Loucy (cell line): Measurements from ENCODE around the gene PAFAH1B1.
"Not testable (repeated sequence)": the region's sequence is repeated elsewhere in the genome, so short reads cannot be mapped to it uniquely, and the experiment has no call there.

Source experiments
- H2AFZ ChIP-seq: fragments of 200-600 bp; sonication (generic); 2 replicates; pipeline ENCODE4 v1.6.0; 2016; ENCODE audit warnings: antibody characterized with exemption, mild to moderate bottlenecking, low read length, moderate library complexity
- H3F3A ChIP-seq: fragments of 200-600 bp; 2 replicates; pipeline ENCODE4 v1.6.0; 2016; ENCODE audit warnings: antibody characterized with exemption, low read depth, mild to moderate bottlenecking
- H3K27me3 ChIP-seq: fragments of 200-600 bp; sonication (generic); 2 replicates; pipeline ENCODE4 v1.6.1; 2014; ENCODE audit warnings: low read length, mild to moderate bottlenecking; ENCODE audit not compliant: insufficient read depth, poor library complexity, severe bottlenecking
- H3K36me3 ChIP-seq: fragments of 200-600 bp; sonication (generic); 2 replicates; pipeline ENCODE4 v1.6.1; 2016; ENCODE audit warnings: low read length; ENCODE audit not compliant: insufficient read depth
- H3K4me1 ChIP-seq: fragments of 200-600 bp; sonication (generic); 2 replicates; pipeline ENCODE4 v1.5.1; 2014; ENCODE audit warnings: low read length, mild to moderate bottlenecking; ENCODE audit not compliant: insufficient read depth, poor library complexity, severe bottlenecking
- H3K4me2 ChIP-seq: fragments of 200-600 bp; sonication (generic); 2 replicates; pipeline ENCODE4 v1.6.0; 2014; ENCODE audit warnings: antibody characterized with exemption, low read length, low read depth, mild to moderate bottlenecking; ENCODE audit not compliant: poor library complexity, severe bottlenecking
- H3K4me3 ChIP-seq: fragments of 200-600 bp; sonication (generic); 2 replicates; pipeline ENCODE4 v1.5.1; 2014; ENCODE audit warnings: low read length, mild to moderate bottlenecking, mixed read lengths; ENCODE audit not compliant: poor library complexity, severe bottlenecking
- H3K79me2 ChIP-seq: fragments of 200-600 bp; sonication (generic); 2 replicates; pipeline ENCODE4 v1.6.1; 2014; ENCODE audit warnings: low read length; ENCODE audit not compliant: insufficient read depth
- H3K9ac ChIP-seq: fragments of 200-600 bp; sonication (generic); 2 replicates; pipeline ENCODE4 v1.6.0; 2014; ENCODE audit warnings: mild to moderate bottlenecking, low read depth, low read length, moderate library complexity; ENCODE audit not compliant: poor library complexity, severe bottlenecking
- H3K9me2 ChIP-seq: fragments of 200-600 bp; sonication (generic); replicated peaks from 2 replicates; pipeline ENCODE4 v1.6.1; 2016; ENCODE audit warnings: low read depth, low read length, mixed read lengths
- H3K9me3 ChIP-seq: fragments of 200-600 bp; sonication (generic); 2 replicates; pipeline ENCODE4 v1.6.1; 2014; ENCODE audit warnings: mild to moderate bottlenecking, antibody characterized with exemption, low read length, low read depth; ENCODE audit not compliant: insufficient read depth
- H4K20me1 ChIP-seq: fragments of 200-600 bp; sonication (generic); 2 replicates; pipeline ENCODE4 v1.6.0; 2014; ENCODE audit warnings: antibody characterized with exemption, low read length, mild to moderate bottlenecking; ENCODE audit not compliant: insufficient read depth, poor library complexity, severe bottlenecking
- CTCF ChIP-seq: fragments of 200-600 bp; sonication (generic); conservative IDR thresholded peaks from 2 replicates; pipeline ENCODE4 v1.5.1; 2014; ENCODE audit warnings: mild to moderate bottlenecking, antibody characterized with exemption, low read length
- EZH2phosphoT487 ChIP-seq: fragments of 200-600 bp; IDR thresholded peaks from 2 replicates; pipeline ENCODE4 v1.6.1; 2018; ENCODE audit warnings: antibody characterized with exemption, mild to moderate bottlenecking, moderate library complexity, borderline replicate concordance

The PAFAH1B1 gene

GRCh38 chr17:2592971-2593820 is at the start of gene PAFAH1B1:
TSS of gene PAFAH1B1 (plus strand) at chr17:2593654. CDS start at chr17:2638289, 44,635 bp downstream.
- H4K20me1 ChIP-seq: peaks cover 42% of the 10 kb centered on the region
- no peaks in the 10 kb centered on the region for H3K9me3 ChIP-seq
- H3K27me3 ChIP-seq: peaks cover 7% of the 10 kb centered on the region
- TF ChIP-seq EZH2phosphoT487 (no peak), CTCF (0 out of 2 replicates have a peak, but pooled peaks have one; percentile 11)
- peak within 1 kb of the TSS; percentile 95 for H3K9ac ChIP-seq
- H3K4me3 ChIP-seq: peak within 1 kb of the TSS; percentile 98
- no peaks in the 10 kb centered on the region for H3K9me2 ChIP-seq
- H2AFZ ChIP-seq: peak within 1 kb of the TSS; percentile 86
- no peaks in the 10 kb centered on the region for H3K36me3 ChIP-seq
- peaks cover 44% of the 10 kb centered on the region for H3K79me2 ChIP-seq
- peaks cover 28% of the 10 kb centered on the region for H3K4me1 ChIP-seq
- H3F3A ChIP-seq: no peaks in the 10 kb centered on the region
- H3K4me2 ChIP-seq: peak within 1 kb of the TSS; percentile 99

- Histone ChIP-seq H3K4me3 (no peak overlapping the region), H3K36me3 (no peaks in the 10 kb centered on the region), H2AFZ (no peak overlapping the region), H3F3A (no peaks in the 10 kb centered on the region), H3K9ac (no peak overlapping the region), H3K4me2 (no peak overlapping the region), H3K9me3 (no peaks in the 10 kb centered on the region), H3K27me3 (no peaks in the 10 kb centered on the region), H3K79me2 (no peaks in the 10 kb centered on the region), H3K4me1 (no peaks in the 10 kb centered on the region), H4K20me1 (no peaks in the 10 kb centered on the region), H3K9me2 (no peaks in the 10 kb centered on the region)
- TF ChIP-seq EZH2phosphoT487 (no peak), CTCF (no peak)
These were observed 48.1 kb upstream of the PAFAH1B1 start for GRCh38 chr17:2545393-2545792.

- H3K9me3 ChIP-seq: no peaks in the 10 kb centered on the region
- no peaks in the 10 kb centered on the region for H3K4me1 ChIP-seq
- no peaks in the 10 kb centered on the region for H3F3A ChIP-seq
- no peaks in the 10 kb centered on the region for H3K9me2 ChIP-seq
- no peaks in the 10 kb centered on the region for H4K20me1 ChIP-seq
- no peaks in the 10 kb centered on the region for H3K79me2 ChIP-seq
- H3K4me3 ChIP-seq: no peak overlapping the region
- no peaks in the 10 kb centered on the region for H3K27me3 ChIP-seq
- TF ChIP-seq CTCF: no peak
- no peak for TF ChIP-seq EZH2phosphoT487
- no peak overlapping the region for H3K4me2 ChIP-seq
- H3K9ac ChIP-seq: no peak overlapping the region
- H2AFZ ChIP-seq: no peak overlapping the region
- no peaks in the 10 kb centered on the region for H3K36me3 ChIP-seq
These were observed 46.3 kb upstream of the PAFAH1B1 start for GRCh38 chr17:2547176-2547575.

GRCh38 chr17:2548026-2548425 is 45.4 kb upstream of the PAFAH1B1 start:
- H3K4me3 ChIP-seq, H3K79me2 ChIP-seq, H3K36me3 ChIP-seq: not testable (repeated sequence)

More at GRCh38 chr17:2548026-2548425, 45.4 kb upstream of the PAFAH1B1 start:
- H3K4me1 ChIP-seq, H2AFZ ChIP-seq, H3K27me3 ChIP-seq, H4K20me1 ChIP-seq, H3F3A ChIP-seq, H3K9ac ChIP-seq, H3K9me2 ChIP-seq, H3K9me3 ChIP-seq, H3K4me2 ChIP-seq: not testable (repeated sequence)
